Stimulated activated CD4-positive, alpha-beta T cell treated with anti-CD3 and anti-CD28 coated beads, Interleukin-15, amount 100 ng/mL, for 48 hours (primary cell): ENCODE data around the gene DCP1A.
"Not testable (repeated sequence)": the region's sequence is repeated elsewhere in the genome, so short reads cannot be mapped to it uniquely, and the experiment has no call there.

ENCODE experiments used
- DNase-seq, 2 donors: peaks; one replicate each; pipeline ENCODE4 v3.0.0-alpha.2; 2020; ENCODE audit warnings: low read depth in 2 of 2

The DCP1A gene

GRCh38 chr3:53328746-53329145 is 18.6 kb downstream of the DCP1A start:
- DNase-seq = no peak

- DNase-seq = not testable (repeated sequence)
Measured at GRCh38 chr3:53327986-53328385, 19.4 kb downstream of the DCP1A start.

GRCh38 chr3:53324105-53324504 is 23.2 kb downstream of the DCP1A start:
- DNase-seq = no peak

- DNase-seq = no peak
Measured at GRCh38 chr3:53320697-53321096, 26.6 kb downstream of the DCP1A start.

- DNase-seq = no peak
Measured at GRCh38 chr3:53318522-53318921, 28.8 kb downstream of the DCP1A start.

- DNase-seq = no peak
Measured at GRCh38 chr3:53312832-53313231, 34.5 kb downstream of the DCP1A start.

- DNase-seq = no peak
Measured at GRCh38 chr3:53311882-53312281, 35.5 kb downstream of the DCP1A start.

GRCh38 chr3:53303957-53304356 is 43.4 kb downstream of the DCP1A start:
- no peak for DNase-seq

GRCh38 chr3:53303549-53303948 is 43.8 kb downstream of the DCP1A start:
- no peak for DNase-seq

GRCh38 chr3:53300826-53301225 is 46.5 kb downstream of the DCP1A start:
- no peak for DNase-seq

- not testable (repeated sequence) for DNase-seq
Measured at GRCh38 chr3:53299611-53300023, 47.7 kb downstream of the DCP1A start.

- no peak for DNase-seq
Measured at GRCh38 chr3:53295410-53295809, 51.9 kb downstream of the DCP1A start.

- no peak for DNase-seq
Measured at GRCh38 chr3:53293867-53294266, 53.5 kb downstream of the DCP1A start.

- no peak for DNase-seq
Measured at GRCh38 chr3:53288214-53288613, 59.1 kb downstream of the DCP1A start.

- peak in 1 of 2 donors; percentile 16 for DNase-seq
Measured at GRCh38 chr3:53287131-53287629, 60.2 kb downstream of the DCP1A start.

GRCh38 chr3:53286727-53287126 is 60.6 kb downstream of the DCP1A start:
- no peak for DNase-seq

GRCh38 chr3:53282581-53282980 is 64.8 kb downstream of the DCP1A start:
- no peak for DNase-seq

GRCh38 chr3:53278667-53279066 is 68.7 kb downstream of the DCP1A start:
- no peak for DNase-seq

GRCh38 chr3:53274938-53275605 is 72.3 kb downstream of the DCP1A start:
- no peak for DNase-seq

GRCh38 chr3:53273146-53273670 is 74.1 kb downstream of the DCP1A start:
- DNase-seq = no peak

- no peak for DNase-seq
Measured at GRCh38 chr3:53269888-53270880, 77.2 kb downstream of the DCP1A start.

- not testable (repeated sequence) for DNase-seq
Measured at GRCh38 chr3:53269193-53269592, 78.2 kb downstream of the DCP1A start.
